T-helper 2 cell (primary cell): ENCODE results near the gene TP53AIP1.

Experiments
- DNase-seq, 5 experiments: peaks; one replicate each; pipeline versions ENCODE4 v3.0.0 to v3.0.0-alpha.2; 2012 to 2022

TP53AIP1 gene

DNA sequence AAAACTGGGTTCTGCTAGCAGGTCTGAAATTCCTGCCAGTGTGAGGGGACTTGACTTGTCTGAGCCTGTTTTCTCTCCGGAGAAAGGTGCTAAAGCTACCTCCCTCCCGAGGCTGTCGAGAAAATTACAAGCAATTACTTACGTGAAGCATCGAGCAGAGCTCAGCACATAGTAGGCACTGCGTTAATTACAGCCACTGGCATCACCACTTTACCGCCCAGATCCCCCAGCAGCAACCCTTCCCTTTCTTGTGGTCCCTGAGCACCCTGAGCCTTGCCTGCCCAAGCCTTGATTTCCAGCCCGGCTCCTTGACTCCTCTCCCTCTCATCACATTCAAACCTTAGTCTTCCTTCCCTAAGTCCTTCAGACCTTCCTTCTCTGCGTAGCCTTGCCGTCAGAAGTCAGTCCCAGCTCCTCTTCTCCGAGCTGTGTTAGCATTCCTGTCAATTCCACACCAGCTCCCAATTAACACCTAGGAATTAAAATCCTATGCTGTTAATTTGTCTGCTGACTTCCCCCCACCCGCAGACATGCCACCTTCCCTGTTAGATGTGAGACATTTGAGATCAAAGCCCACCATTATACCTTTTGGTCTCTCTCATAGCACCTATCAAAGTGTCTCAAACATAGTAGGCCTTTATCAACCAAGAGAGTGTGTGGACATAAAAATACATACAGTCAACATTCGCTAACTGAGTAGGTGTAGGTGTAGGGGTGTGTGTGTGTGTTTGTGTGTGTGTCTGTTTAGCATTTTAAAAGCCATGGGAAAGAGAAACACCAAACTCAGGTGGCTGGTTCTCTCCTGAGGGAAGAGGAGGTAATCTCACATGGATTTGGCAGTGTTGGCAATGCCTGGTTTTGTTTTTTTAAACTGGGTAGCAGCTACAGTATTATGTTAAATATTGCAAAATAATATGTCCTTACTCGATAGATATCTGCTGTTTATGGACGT lies 54.4 kb downstream of the TP53AIP1 start:
- no peak for DNase-seq

DNA sequence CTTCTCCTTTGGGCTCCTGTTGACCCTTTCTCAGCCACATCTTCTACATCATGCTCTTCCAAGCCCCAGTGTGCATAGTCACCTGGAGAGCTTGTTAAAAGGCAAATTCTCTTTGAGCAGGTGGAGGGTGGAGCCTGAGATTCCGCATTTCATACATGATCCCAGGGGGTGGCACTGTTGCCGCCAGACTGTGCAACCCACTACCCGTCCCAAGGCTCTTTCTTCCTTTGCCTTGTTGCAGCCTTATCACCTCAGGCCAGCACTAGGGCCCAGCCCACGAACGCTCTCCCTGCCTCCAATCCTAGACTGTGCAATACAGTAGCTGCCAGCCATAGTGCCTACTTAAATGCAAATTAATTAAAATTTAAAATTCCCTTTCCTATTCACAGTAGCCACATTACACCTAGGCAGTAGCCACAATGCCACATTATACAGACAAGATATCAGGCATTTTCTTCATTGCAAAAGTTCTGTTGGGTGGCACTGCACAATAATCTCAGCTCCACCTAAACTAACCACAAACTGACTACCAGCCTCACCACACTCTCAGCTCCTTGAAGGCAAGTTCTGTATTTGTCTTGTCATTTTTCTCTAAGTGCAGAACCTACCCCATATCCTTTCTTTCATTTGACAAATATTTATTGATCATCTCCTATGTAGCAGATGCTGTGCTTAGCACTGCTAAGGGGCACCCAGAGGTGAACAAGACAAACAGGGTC lies 56.1 kb downstream of the TP53AIP1 start:
- DNase-seq = peak in 1 of 5 experiments; percentile 81
